MG63 (cell line): Measurements from ENCODE around the gene REC114. TPM values are rescaled to one million over a fixed set of nuclear protein-coding genes. Genes with fewer than 3 reads are reported as not detected.
"Not testable (repeated sequence)": the region's sequence is repeated elsewhere in the genome, so short reads cannot be mapped to it uniquely, and the experiment has no call there.

Source experiments
- DNase-seq: peaks from one replicate; pipeline ENCODE4 v3.0.0-alpha.2; 2020
- H3K27me3 ChIP-seq: fragments of 250-450 bp; sonication (Bioruptor Pico); 2 replicates; pipeline ENCODE4 v1.5.1; 2020; ENCODE audit warnings: mild to moderate bottlenecking, moderate library complexity
- H3K36me3 ChIP-seq: fragments of 250-450 bp; sonication (Bioruptor Pico); 2 replicates; pipeline ENCODE4 v1.5.1; 2020; ENCODE audit warnings: mild to moderate bottlenecking, moderate library complexity
- H3K4me3 ChIP-seq: fragments of 250-450 bp; sonication (Bioruptor Pico); 2 replicates; pipeline ENCODE4 v1.5.1; 2020; ENCODE audit warnings: mild to moderate bottlenecking, moderate library complexity
- H3K9me3 ChIP-seq: fragments of 250-450 bp; sonication (Bioruptor Pico); 2 replicates; pipeline ENCODE4 v1.5.1; 2020; ENCODE audit warnings: mild to moderate bottlenecking, moderate library complexity
- total RNA-seq: library from RNA; depleted of rRNA; stranded (reverse); fragments of >200 nt; shearing (Covaris generic); gene quantifications from 2 replicates; pipeline ENCODE4 v1.2.3, GENCODE V29; 2014; ENCODE audit warnings: low replicate concordance

REC114 gene
- total RNA-seq, 1 experiment from 2014 or later = not detected

- DNase-seq = no peak
- Histone ChIP-seq H3K27me3 (peaks cover 10% of the 10 kb centered on the region; the same call in 1 of the 2 replicates), H3K4me3 (no peak overlapping the region), H3K36me3 (no peaks in the 10 kb centered on the region), H3K9me3 (no peaks in the 10 kb centered on the region)
Measured at GRCh38 chr15:73541479-73541878, 98.5 kb downstream of the REC114 start.

- H3K9me3 ChIP-seq, H3K27me3 ChIP-seq, H3K4me3 ChIP-seq, H3K36me3 ChIP-seq, DNase-seq: not testable (repeated sequence)
Measured at GRCh38 chr15:73548925-73549324, 106.0 kb downstream of the REC114 start.

- Histone ChIP-seq H3K9me3 (no peaks in the 10 kb centered on the region), H3K36me3 (no peaks in the 10 kb centered on the region), H3K27me3 (no peaks in the 10 kb centered on the region), H3K4me3 (no peak overlapping the region)
- no peak for DNase-seq
Measured at GRCh38 chr15:73550190-73550589, 107.2 kb downstream of the REC114 start.

GRCh38 chr15:73555080-73555479 is 112.1 kb downstream of the REC114 start:
- H3K27me3 ChIP-seq = no peaks in the 10 kb centered on the region
- no peak for DNase-seq
- H3K9me3 ChIP-seq = no peaks in the 10 kb centered on the region
- H3K36me3 ChIP-seq = peaks cover 20% of the 10 kb centered on the region
- H3K4me3 ChIP-seq = no peak overlapping the region

GRCh38 chr15:73558529-73558928 is 115.6 kb downstream of the REC114 start:
- DNase-seq = no peak
- peaks cover 49% of the 10 kb centered on the region for H3K36me3 ChIP-seq
- no peaks in the 10 kb centered on the region for H3K27me3 ChIP-seq
- no peaks in the 10 kb centered on the region for H3K9me3 ChIP-seq
- H3K4me3 ChIP-seq = no peak overlapping the region

- Histone ChIP-seq H3K4me3 (no peak overlapping the region), H3K9me3 (no peaks in the 10 kb centered on the region), H3K36me3 (peaks cover 54% of the 10 kb centered on the region), H3K27me3 (no peaks in the 10 kb centered on the region)
- no peak for DNase-seq
Measured at GRCh38 chr15:73560501-73561117, 117.6 kb downstream of the REC114 start.

- H3K27me3 ChIP-seq = no peaks in the 10 kb centered on the region
- H3K9me3 ChIP-seq = no peaks in the 10 kb centered on the region
- H3K4me3 ChIP-seq = no peak overlapping the region
- peak; percentile 16 for DNase-seq
- H3K36me3 ChIP-seq = peaks cover 55% of the 10 kb centered on the region
Measured at GRCh38 chr15:73564255-73564654, 121.3 kb downstream of the REC114 start.

GRCh38 chr15:73567020-73567419 is 124.1 kb downstream of the REC114 start:
- DNase-seq = no peak
- no peaks in the 10 kb centered on the region for H3K27me3 ChIP-seq
- H3K9me3 ChIP-seq = no peaks in the 10 kb centered on the region
- H3K4me3 ChIP-seq = no peak overlapping the region
- H3K36me3 ChIP-seq = peaks cover 56% of the 10 kb centered on the region

GRCh38 chr15:73568564-73569280 is 125.8 kb downstream of the REC114 start:
- Histone ChIP-seq H3K9me3 (no peaks in the 10 kb centered on the region), H3K4me3 (no peak overlapping the region), H3K36me3 (peaks cover 54% of the 10 kb centered on the region), H3K27me3 (no peaks in the 10 kb centered on the region)
- no peak for DNase-seq

- H3K9me3 ChIP-seq = no peaks in the 10 kb centered on the region
- H3K4me3 ChIP-seq = no peak overlapping the region
- no peak for DNase-seq
- no peaks in the 10 kb centered on the region for H3K27me3 ChIP-seq
- H3K36me3 ChIP-seq = peaks cover 56% of the 10 kb centered on the region
Measured at GRCh38 chr15:73569361-73569760, 126.4 kb downstream of the REC114 start.

GRCh38 chr15:73570355-73571032 is 127.5 kb downstream of the REC114 start:
- Histone ChIP-seq H3K4me3 (no peak overlapping the region), H3K9me3 (no peaks in the 10 kb centered on the region), H3K27me3 (no peaks in the 10 kb centered on the region), H3K36me3 (peaks cover 63% of the 10 kb centered on the region)
- DNase-seq = no peak

GRCh38 chr15:73571346-73571745 is 128.4 kb downstream of the REC114 start:
- H3K36me3 ChIP-seq = peaks cover 70% of the 10 kb centered on the region
- DNase-seq = no peak
- H3K4me3 ChIP-seq = no peak overlapping the region
- H3K27me3 ChIP-seq = no peaks in the 10 kb centered on the region
- H3K9me3 ChIP-seq = no peaks in the 10 kb centered on the region

GRCh38 chr15:73572296-73572695 is 129.3 kb downstream of the REC114 start:
- H3K27me3 ChIP-seq = no peaks in the 10 kb centered on the region

GRCh38 chr15:73573037-73573436 is 130.1 kb downstream of the REC114 start:
- DNase-seq = no peak
- Histone ChIP-seq H3K9me3 (no peaks in the 10 kb centered on the region), H3K4me3 (no peak overlapping the region), H3K27me3 (no peaks in the 10 kb centered on the region), H3K36me3 (peaks cover 83% of the 10 kb centered on the region)

More at GRCh38 chr15:73572296-73572695, 129.3 kb downstream of the REC114 start:
- no peak overlapping the region for H3K4me3 ChIP-seq
- H3K36me3 ChIP-seq = peaks cover 80% of the 10 kb centered on the region
- H3K9me3 ChIP-seq = no peaks in the 10 kb centered on the region
- DNase-seq = no peak

- Histone ChIP-seq H3K27me3 (no peaks in the 10 kb centered on the region), H3K4me3 (no peak overlapping the region), H3K36me3 (peaks cover 80% of the 10 kb centered on the region), H3K9me3 (no peaks in the 10 kb centered on the region)
- no peak for DNase-seq
Measured at GRCh38 chr15:73573572-73573971, 130.6 kb downstream of the REC114 start.

- Histone ChIP-seq H3K27me3 (no peaks in the 10 kb centered on the region), H3K9me3 (no peaks in the 10 kb centered on the region), H3K36me3 (peaks cover 65% of the 10 kb centered on the region), H3K4me3 (no peak overlapping the region)
- DNase-seq = peak; percentile 16
Measured at GRCh38 chr15:73575636-73576247, 132.8 kb downstream of the REC114 start.

- not testable (repeated sequence) for H3K4me3 ChIP-seq, DNase-seq, H3K27me3 ChIP-seq, H3K9me3 ChIP-seq
- H3K36me3 ChIP-seq = peaks cover 60% of the 10 kb centered on the region
Measured at GRCh38 chr15:73577593-73577992, 134.6 kb downstream of the REC114 start.
